Trophoblast cell (in vitro differentiated cells and primary cell): ENCODE results near the gene SLC50A1.

Experiments used
- DNase-seq, 2 donors: peaks; one replicate each; pipeline ENCODE4 v3.0.0-alpha.2; 2016
- H2AFZ ChIP-seq: 2 replicates; pipeline ENCODE4 v1.6.1; 2013; ENCODE audit warnings: low read length, moderate library complexity, mild to moderate bottlenecking; ENCODE audit not compliant: insufficient read depth, poor library complexity
- H2AK5ac ChIP-seq: 2 replicates; pipeline ENCODE4 v1.6.1; 2013; ENCODE audit warnings: mild to moderate bottlenecking, low read length
- H2BK120ac ChIP-seq: 2 replicates; pipeline ENCODE4 v1.6.1; 2013; ENCODE audit warnings: low read length, mild to moderate bottlenecking, moderate library complexity; ENCODE audit not compliant: insufficient read depth, poor library complexity
- H2BK12ac ChIP-seq: 2 replicates; pipeline ENCODE4 v1.6.1; 2013; ENCODE audit warnings: mild to moderate bottlenecking, low read length, moderate library complexity
- H2BK5ac ChIP-seq: 2 replicates; pipeline ENCODE4 v1.6.1; 2013; ENCODE audit warnings: low read length, low read depth, moderate library complexity, mild to moderate bottlenecking; ENCODE audit not compliant: poor library complexity
- H3K14ac ChIP-seq: 2 replicates; pipeline ENCODE4 v1.6.1; 2013; ENCODE audit warnings: mild to moderate bottlenecking, low read length
- H3K18ac ChIP-seq: 2 replicates; pipeline ENCODE4 v1.6.1; 2013; ENCODE audit warnings: mild to moderate bottlenecking, low read length
- H3K23ac ChIP-seq: 2 replicates; pipeline ENCODE4 v1.6.1; 2013; ENCODE audit warnings: low read length
- H3K27ac ChIP-seq: 2 replicates; pipeline ENCODE4 v1.5.1; 2013; ENCODE audit warnings: low read depth, mild to moderate bottlenecking, inconsistent platforms, low read length, moderate library complexity
- H3K27me3 ChIP-seq: 2 replicates; pipeline ENCODE4 v1.6.1; 2013; ENCODE audit warnings: inconsistent platforms, mild to moderate bottlenecking, low read length, moderate library complexity; ENCODE audit not compliant: insufficient read depth
- H3K36me3 ChIP-seq, 2 experiments: 1 replicate in 1 of 2; 2 replicates in 1 of 2; pipeline ENCODE4 v1.6.1; 2013; ENCODE audit warnings: low read length in 2 of 2, mild to moderate bottlenecking in 2 of 2, moderate library complexity in 1 of 2; ENCODE audit not compliant: insufficient read depth in 2 of 2, control insufficient read depth in 1 of 2
- H3K4ac ChIP-seq: 2 replicates; pipeline ENCODE4 v1.6.1; 2013; ENCODE audit warnings: low read depth, mild to moderate bottlenecking, low read length, moderate library complexity
- H3K4me1 ChIP-seq, 2 experiments: 1 replicate in 1 of 2; 2 replicates in 1 of 2; pipeline ENCODE4 v1.6.1; 2013; ENCODE audit warnings: low read length in 2 of 2, mild to moderate bottlenecking in 2 of 2, moderate library complexity in 1 of 2; ENCODE audit not compliant: insufficient read depth in 2 of 2, control insufficient read depth in 1 of 2
- H3K4me2 ChIP-seq: 2 replicates; pipeline ENCODE4 v1.6.1; 2013; ENCODE audit warnings: inconsistent platforms, mild to moderate bottlenecking, low read length, moderate library complexity
- H3K4me3 ChIP-seq: 2 replicates; pipeline ENCODE4 v1.5.1; 2013; ENCODE audit warnings: mild to moderate bottlenecking, low read depth, low read length, inconsistent platforms
- H3K79me1 ChIP-seq: one replicate; pipeline ENCODE4 v1.6.1; 2013; ENCODE audit warnings: low read length
- H3K79me2 ChIP-seq: 2 replicates; pipeline ENCODE4 v1.6.1; 2013; ENCODE audit warnings: low read length, mild to moderate bottlenecking; ENCODE audit not compliant: control insufficient read depth, insufficient read depth, poor library complexity
- H3K9ac ChIP-seq: 2 replicates; pipeline ENCODE4 v1.6.1; 2013; ENCODE audit warnings: mild to moderate bottlenecking, low read length
- H3K9me3 ChIP-seq: 2 replicates; pipeline ENCODE4 v1.6.1; 2013; ENCODE audit warnings: low read depth, mild to moderate bottlenecking, control low read depth, inconsistent platforms, low read length; ENCODE audit not compliant: insufficient read depth
- H4K12ac ChIP-seq: 2 replicates; pipeline ENCODE4 v1.6.1; 2013; ENCODE audit warnings: low read depth, mild to moderate bottlenecking, low read length, moderate library complexity
- H4K8ac ChIP-seq: 2 replicates; pipeline ENCODE4 v1.6.1; 2013; ENCODE audit warnings: low read depth, mild to moderate bottlenecking, low read length, moderate library complexity
- H4K91ac ChIP-seq: one replicate; pipeline ENCODE4 v1.6.1; 2013; ENCODE audit warnings: low read depth, mild to moderate bottlenecking, low read length, moderate library complexity
- WGBS: extraction: QIAGEN DNeasy Blood & Tissue Kit; methylation state at CpG from one replicate; pipeline ENCODE4 v1.1.7; 2013; ENCODE audit warnings: missing lambda C conversion rate; ENCODE audit not compliant: insufficient read length, insufficient coverage; ENCODE audit errors: extremely low coverage; 5-methylcytosine and 5-hydroxymethylcytosine counted together

Gene SLC50A1

DNA sequence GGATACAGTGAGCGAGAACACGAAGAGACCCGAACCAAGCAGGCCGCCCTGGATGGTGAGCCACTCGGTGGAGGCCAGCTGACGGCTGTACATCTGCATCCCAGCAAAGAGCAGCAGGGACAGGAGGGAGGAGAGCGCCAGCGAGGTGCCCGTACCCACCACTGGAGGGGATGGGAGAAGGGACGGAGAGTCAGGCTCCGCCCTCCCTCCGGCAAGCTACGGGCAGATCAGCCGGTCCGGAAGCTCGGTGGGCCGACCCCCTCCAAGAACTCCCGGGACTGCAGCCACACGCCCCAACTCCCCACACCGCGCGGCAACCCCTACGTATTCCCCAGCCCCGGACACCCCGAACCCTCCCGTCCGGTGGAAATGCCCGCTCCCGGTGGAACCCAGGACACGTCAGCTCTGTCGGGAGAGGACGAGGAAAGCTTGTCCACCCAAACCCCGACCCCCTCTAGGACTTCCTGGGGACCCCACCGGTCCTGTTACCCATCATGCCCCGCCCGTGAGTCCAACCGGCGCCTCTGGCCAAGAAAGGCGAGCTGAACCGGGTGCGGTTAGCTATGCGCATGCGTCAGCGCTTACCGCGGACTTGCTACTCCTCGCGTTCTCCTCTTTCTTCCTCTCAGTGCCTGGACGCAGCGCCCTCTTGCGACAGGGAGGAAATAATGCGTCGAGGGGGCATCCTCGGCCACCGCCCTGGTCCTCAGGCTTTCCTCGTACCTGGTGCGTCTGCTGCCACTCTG lies 37.3 kb downstream of the SLC50A1 start, which contains the start of gene KRTCAP2:
TSS of gene KRTCAP2 (minus strand) at position 573 of the 746 bp plus-strand sequence. CDS start at position 493, 80 bp downstream.
- peak within 1 kb of the TSS; percentile 75 for H4K8ac ChIP-seq
- H3K27me3 ChIP-seq, result no peaks in the 10 kb centered on the region
- H3K79me2 ChIP-seq, result peaks cover 5% of the 10 kb centered on the region
- no peak within 1 kb of the TSS for H3K23ac ChIP-seq
- H3K14ac ChIP-seq, result peak within 1 kb of the TSS; percentile 47
- H2BK12ac ChIP-seq, result no peak within 1 kb of the TSS
- peak within 1 kb of the TSS; percentile 92 for H3K9ac ChIP-seq
- H2BK5ac ChIP-seq, result peak within 1 kb of the TSS; percentile 29
- no CpG with 5 or more reads among the region's 57 CpGs for WGBS
- DNase-seq, result peak; percentile 93 to 98
- no peak within 1 kb of the TSS for H2AK5ac ChIP-seq
- peaks cover 5% of the 10 kb centered on the region for H3K79me1 ChIP-seq
- H3K4ac ChIP-seq, result peak within 1 kb of the TSS; percentile 59
- peak within 1 kb of the TSS; percentile 30 for H3K18ac ChIP-seq
- peak within 1 kb of the TSS; percentile 71 for H4K12ac ChIP-seq
- H3K4me3 ChIP-seq, result peak within 1 kb of the TSS; percentile 87
- peak within 1 kb of the TSS; percentile 52 for H3K27ac ChIP-seq
- H3K9me3 ChIP-seq, result no peaks in the 10 kb centered on the region
- peak within 1 kb of the TSS; percentile 20 for H2BK120ac ChIP-seq
- peaks cover 8 to 14% of the 10 kb centered on the region in 2 experiments for H3K36me3 ChIP-seq
- peak within 1 kb of the TSS; percentile 72 for H4K91ac ChIP-seq
- H3K4me2 ChIP-seq, result peak within 1 kb of the TSS; percentile 67
- H3K4me1 ChIP-seq, result peaks cover 9 to 16% of the 10 kb centered on the region in 2 experiments
- H2AFZ ChIP-seq, result peak within 1 kb of the TSS; percentile 56

DNA sequence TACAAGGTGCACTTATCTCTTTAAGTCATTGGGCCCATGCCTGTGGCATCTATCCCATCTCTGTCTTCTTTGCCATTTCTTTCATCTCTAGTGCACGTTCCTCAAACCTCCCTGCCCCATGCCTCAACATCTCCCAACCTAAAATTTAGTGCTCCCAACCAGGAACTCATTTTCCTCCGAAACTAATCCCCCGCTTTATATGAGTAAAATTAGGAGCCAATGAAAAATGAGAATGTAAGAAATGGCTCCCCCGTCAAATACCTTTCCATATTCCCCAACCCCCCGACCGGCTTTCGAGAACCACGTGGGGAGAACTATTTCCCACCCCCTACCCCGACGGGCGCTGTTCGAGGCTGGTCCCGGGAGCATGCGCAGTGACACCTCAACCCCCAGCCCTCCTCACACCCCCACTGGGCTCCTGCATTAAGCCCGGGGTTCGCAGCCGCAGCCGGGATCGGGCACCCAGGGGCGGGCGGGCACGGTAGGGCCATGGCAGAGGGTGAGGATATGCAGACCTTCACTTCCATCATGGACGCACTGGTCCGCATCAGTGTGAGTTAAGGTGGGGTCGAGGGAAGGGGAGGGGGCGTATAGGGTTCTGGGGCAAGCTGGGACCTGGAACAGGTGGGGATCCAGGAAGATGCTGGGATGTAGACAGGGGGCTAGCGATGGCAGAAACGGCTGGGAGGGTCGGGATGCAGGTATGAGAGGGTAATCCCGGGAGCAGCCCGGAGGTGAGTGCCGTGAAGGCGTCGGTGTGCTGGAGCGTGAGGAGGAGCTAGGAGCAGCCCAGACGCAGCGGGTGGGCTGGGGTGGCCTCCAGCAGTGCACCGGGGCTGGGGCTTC lies 38.0 kb downstream of the SLC50A1 start, which contains the start of gene TRIM46:
TSS of gene TRIM46 (plus strand) at position 372 of the 846 bp plus-strand sequence. CDS start at position 490, 118 bp downstream.
- Histone ChIP-seq H3K79me1 (peaks cover 5% of the 10 kb centered on the region), H3K4me1 (peaks cover 9 to 16% of the 10 kb centered on the region in 2 experiments), H2AK5ac (no peak within 1 kb of the TSS), H3K9me3 (no peaks in the 10 kb centered on the region), H3K4ac (peak within 1 kb of the TSS; percentile 59), H3K18ac (peak within 1 kb of the TSS; percentile 30), H3K4me2 (peak within 1 kb of the TSS; percentile 67), H3K27ac (peak within 1 kb of the TSS; percentile 52), H3K36me3 (peaks cover 8 to 14% of the 10 kb centered on the region in 2 experiments), H3K4me3 (peak within 1 kb of the TSS; percentile 87), H2BK120ac (peak within 1 kb of the TSS; percentile 20), H4K12ac (peak within 1 kb of the TSS; percentile 71), H3K27me3 (no peaks in the 10 kb centered on the region), H3K14ac (peak within 1 kb of the TSS; percentile 47), H3K23ac (no peak within 1 kb of the TSS), H2BK5ac (peak within 1 kb of the TSS; percentile 29), H3K9ac (peak within 1 kb of the TSS; percentile 92), H2BK12ac (no peak within 1 kb of the TSS), H3K79me2 (peaks cover 5% of the 10 kb centered on the region), H4K8ac (peak within 1 kb of the TSS; percentile 75), H4K91ac (peak within 1 kb of the TSS; percentile 72), H2AFZ (peak within 1 kb of the TSS; percentile 56)
- no CpG with 5 or more reads among the region's 38 CpGs for WGBS
- no peak for DNase-seq

DNA sequence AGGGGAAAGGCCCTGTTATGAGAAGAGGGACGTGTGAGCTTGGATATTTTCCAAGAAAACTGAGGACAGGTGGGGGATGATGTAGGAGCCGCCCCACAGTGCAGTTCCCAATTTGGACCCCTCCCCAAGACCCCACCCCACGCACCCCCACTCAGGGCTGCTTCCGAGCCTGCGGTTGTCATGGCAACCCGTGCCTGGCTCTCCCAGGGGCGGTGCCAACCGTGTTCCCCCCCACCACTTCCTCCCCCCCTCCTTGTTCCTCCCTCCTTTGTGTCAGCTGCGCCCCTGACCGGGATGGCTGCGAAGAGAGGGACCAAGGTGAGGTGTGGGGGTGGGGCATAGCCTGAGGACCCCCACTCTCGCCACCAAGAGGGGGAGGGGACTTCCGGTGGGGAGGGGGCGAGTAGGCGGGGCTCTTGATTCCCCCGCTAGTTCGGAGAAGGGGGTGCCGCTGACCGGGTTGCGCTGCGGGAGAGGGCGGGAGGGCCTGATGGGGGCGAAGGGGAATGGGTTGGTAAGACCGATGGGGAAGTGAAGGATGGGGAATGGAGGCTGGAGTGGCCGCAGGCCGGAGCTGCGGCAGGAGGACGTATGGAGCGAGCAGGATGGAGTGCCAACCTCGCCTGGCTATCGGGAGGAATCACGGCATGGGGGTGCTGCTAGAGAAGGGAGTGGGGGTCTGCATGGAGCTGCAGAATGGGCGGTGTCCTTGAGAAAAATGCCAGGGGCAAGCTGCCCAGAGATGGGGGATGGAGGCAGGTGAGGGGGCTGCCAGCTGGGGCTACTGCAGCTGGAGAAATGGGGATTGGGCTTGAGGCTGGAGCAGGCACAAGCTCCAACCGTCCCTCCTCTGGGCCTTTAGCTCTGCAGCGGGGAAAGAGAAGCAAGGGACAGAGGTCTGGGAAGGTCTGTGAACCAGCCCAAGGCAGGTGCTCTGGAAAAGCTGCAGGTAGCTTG lies 39.0 kb downstream of the SLC50A1 start:
- no peak overlapping the region for H3K27ac ChIP-seq
- H2AFZ ChIP-seq, result peak overlapping the region; percentile 42
- H3K4me2 ChIP-seq, result peak overlapping the region; percentile 41
- no peak overlapping the region for H2BK12ac ChIP-seq
- H2BK5ac ChIP-seq, result no peak overlapping the region
- H4K91ac ChIP-seq, result peak overlapping the region; percentile 27
- H3K79me1 ChIP-seq, result peaks cover 5% of the 10 kb centered on the region
- H4K12ac ChIP-seq, result peak overlapping the region; percentile 71
- H3K9ac ChIP-seq, result no peak overlapping the region
- H3K9me3 ChIP-seq, result no peaks in the 10 kb centered on the region
- H3K27me3 ChIP-seq, result no peaks in the 10 kb centered on the region
- peak overlapping the region; percentile 34 for H4K8ac ChIP-seq
- peaks cover 9 to 16% of the 10 kb centered on the region in 2 experiments for H3K4me1 ChIP-seq
- no CpG with 5 or more reads among the region's 35 CpGs for WGBS
- H2BK120ac ChIP-seq, result no peak overlapping the region
- no peak overlapping the region for H3K14ac ChIP-seq
- DNase-seq, result no peak
- H3K4ac ChIP-seq, result no peak overlapping the region
- peaks cover 5% of the 10 kb centered on the region for H3K79me2 ChIP-seq
- no peak overlapping the region for H3K18ac ChIP-seq
- H3K4me3 ChIP-seq, result peak overlapping the region; percentile 50
- peaks cover 6 to 7% of the 10 kb centered on the region in 2 experiments for H3K36me3 ChIP-seq
- H3K23ac ChIP-seq, result no peak overlapping the region
- H2AK5ac ChIP-seq, result no peak overlapping the region
